ENCODE measurements around the gene XPO6. TPM values are rescaled to one million over a fixed set of nuclear protein-coding genes. Genes with fewer than 3 reads are reported as not detected.

Gene XPO6
- polyA plus RNA-seq, 3 donors = 70.3 to 75.1 (median 73.7) TPM

Other genes starting within 250 kb of the XPO6 start
- gene GSG1L, start 148.3 kb downstream of the XPO6 start, polyA plus RNA-seq (ENCODE audit: insufficient read length in 3 of 3) = under 1 TPM; 0.35 to 0.75 (median 0.48) TPM
- 10 to 100 TPM; 14.1 to 15.4 (median 14.2) TPM for gene SBK1, start 80.6 kb upstream of the XPO6 start, polyA plus RNA-seq (ENCODE audit: insufficient read length in 3 of 3)
- under 1 TPM; 0.44 to 0.99 (median 0.96) TPM for gene NPIPB6, start 151.5 kb upstream of the XPO6 start, polyA plus RNA-seq (ENCODE audit: insufficient read length in 3 of 3)
- 100 to 1,000 TPM in 2 of 3 donors, 10 to 100 TPM in 1; 93.1 to 110 (median 104) TPM for gene EIF3CL, start 191.9 kb upstream of the XPO6 start, polyA plus RNA-seq (ENCODE audit: insufficient read length in 3 of 3)